ENCODE data around the gene SERPINI1. TPM values are rescaled to one million over a fixed set of nuclear protein-coding genes. Genes with fewer than 3 reads are reported as not detected.

The SERPINI1 gene
- total RNA-seq, 1 experiment from 2014 or later: 8.0 TPM

GRCh38 chr3:167829071-167829470, 93.5 kb downstream of the SERPINI1 start:
- intact Hi-C loops (cut with micrococcal nuclease; ENCODE audit: unreplicated experiment) (no loop called here), in situ Hi-C loops (cut with HindIII; ENCODE audit: low pct_unique_long_range_greater_than_20kb, low sequenced_read_pairs) (no loop called here)
- no peaks in the 10 kb centered on the region for H3K4me1 ChIP-seq (ENCODE audit: control insufficient read depth, insufficient read depth, low read length)
- no peaks in the 10 kb centered on the region for H3K27me3 ChIP-seq (ENCODE audit: control insufficient read depth, insufficient read depth, low read length)
- ATAC-seq: no peak
- DNase-seq (ENCODE audit: low read depth, low spot score): no peak
- no peaks in the 10 kb centered on the region for H3K9me3 ChIP-seq (ENCODE audit: control insufficient read depth, insufficient read depth, low read depth, low read length)
- BruUV-seq (replicated peaks): no TSS peak
- H3K27ac ChIP-seq (ENCODE audit: low read length): no peak overlapping the region
- ChIA-PET POLR2A (no interaction called here), CTCF (no interaction called here)
- TF ChIP-seq TCF7L2 (IDR thresholded peaks at IDR 0.05; ENCODE audit: low read depth, low read length): no peak
- TF ChIP-seq SIN3A (IDR thresholded peaks at IDR 0.05; ENCODE audit: borderline replicate concordance, insufficient read depth, low read depth, low read length): no peak
- TF ChIP-seq, protein P1, sequence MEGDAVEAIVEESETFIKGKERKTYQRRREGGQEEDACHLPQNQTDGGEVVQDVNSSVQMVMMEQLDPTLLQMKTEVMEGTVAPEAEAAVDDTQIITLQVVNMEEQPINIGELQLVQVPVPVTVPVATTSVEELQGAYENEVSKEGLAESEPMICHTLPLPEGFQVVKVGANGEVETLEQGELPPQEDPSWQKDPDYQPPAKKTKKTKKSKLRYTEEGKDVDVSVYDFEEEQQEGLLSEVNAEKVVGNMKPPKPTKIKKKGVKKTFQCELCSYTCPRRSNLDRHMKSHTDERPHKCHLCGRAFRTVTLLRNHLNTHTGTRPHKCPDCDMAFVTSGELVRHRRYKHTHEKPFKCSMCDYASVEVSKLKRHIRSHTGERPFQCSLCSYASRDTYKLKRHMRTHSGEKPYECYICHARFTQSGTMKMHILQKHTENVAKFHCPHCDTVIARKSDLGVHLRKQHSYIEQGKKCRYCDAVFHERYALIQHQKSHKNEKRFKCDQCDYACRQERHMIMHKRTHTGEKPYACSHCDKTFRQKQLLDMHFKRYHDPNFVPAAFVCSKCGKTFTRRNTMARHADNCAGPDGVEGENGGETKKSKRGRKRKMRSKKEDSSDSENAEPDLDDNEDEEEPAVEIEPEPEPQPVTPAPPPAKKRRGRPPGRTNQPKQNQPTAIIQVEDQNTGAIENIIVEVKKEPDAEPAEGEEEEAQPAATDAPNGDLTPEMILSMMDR (IDR thresholded peaks at IDR 0.05): no peak
- no peak for TF ChIP-seq POLR2AphosphoS5 (IDR thresholded peaks at IDR 0.05; ENCODE audit: low read depth, low read length)
- TF ChIP-seq, protein P2, sequence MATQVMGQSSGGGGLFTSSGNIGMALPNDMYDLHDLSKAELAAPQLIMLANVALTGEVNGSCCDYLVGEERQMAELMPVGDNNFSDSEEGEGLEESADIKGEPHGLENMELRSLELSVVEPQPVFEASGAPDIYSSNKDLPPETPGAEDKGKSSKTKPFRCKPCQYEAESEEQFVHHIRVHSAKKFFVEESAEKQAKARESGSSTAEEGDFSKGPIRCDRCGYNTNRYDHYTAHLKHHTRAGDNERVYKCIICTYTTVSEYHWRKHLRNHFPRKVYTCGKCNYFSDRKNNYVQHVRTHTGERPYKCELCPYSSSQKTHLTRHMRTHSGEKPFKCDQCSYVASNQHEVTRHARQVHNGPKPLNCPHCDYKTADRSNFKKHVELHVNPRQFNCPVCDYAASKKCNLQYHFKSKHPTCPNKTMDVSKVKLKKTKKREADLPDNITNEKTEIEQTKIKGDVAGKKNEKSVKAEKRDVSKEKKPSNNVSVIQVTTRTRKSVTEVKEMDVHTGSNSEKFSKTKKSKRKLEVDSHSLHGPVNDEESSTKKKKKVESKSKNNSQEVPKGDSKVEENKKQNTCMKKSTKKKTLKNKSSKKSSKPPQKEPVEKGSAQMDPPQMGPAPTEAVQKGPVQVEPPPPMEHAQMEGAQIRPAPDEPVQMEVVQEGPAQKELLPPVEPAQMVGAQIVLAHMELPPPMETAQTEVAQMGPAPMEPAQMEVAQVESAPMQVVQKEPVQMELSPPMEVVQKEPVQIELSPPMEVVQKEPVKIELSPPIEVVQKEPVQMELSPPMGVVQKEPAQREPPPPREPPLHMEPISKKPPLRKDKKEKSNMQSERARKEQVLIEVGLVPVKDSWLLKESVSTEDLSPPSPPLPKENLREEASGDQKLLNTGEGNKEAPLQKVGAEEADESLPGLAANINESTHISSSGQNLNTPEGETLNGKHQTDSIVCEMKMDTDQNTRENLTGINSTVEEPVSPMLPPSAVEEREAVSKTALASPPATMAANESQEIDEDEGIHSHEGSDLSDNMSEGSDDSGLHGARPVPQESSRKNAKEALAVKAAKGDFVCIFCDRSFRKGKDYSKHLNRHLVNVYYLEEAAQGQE (IDR thresholded peaks at IDR 0.05; ENCODE audit: insufficient read depth in 1 of 2, low read depth in 2 of 2, low read length in 1 of 2): no peak
- no peaks in the 10 kb centered on the region for H3K36me3 ChIP-seq (ENCODE audit: control insufficient read depth, insufficient read depth, low read length)
- no peak overlapping the region for H3K4me3 ChIP-seq (ENCODE audit: low read depth in 2 of 2, low read length in 2 of 2)

GRCh38 chr3:167830007-167830406, 94.5 kb downstream of the SERPINI1 start:
- in situ Hi-C loops (cut with HindIII; ENCODE audit: low pct_unique_long_range_greater_than_20kb, low sequenced_read_pairs) (no loop called here), intact Hi-C loops (cut with micrococcal nuclease; ENCODE audit: unreplicated experiment) (no loop called here)
- Histone ChIP-seq H3K36me3 (ENCODE audit: control insufficient read depth, insufficient read depth, low read length) (no peaks in the 10 kb centered on the region), H3K27ac (ENCODE audit: low read length) (no peak overlapping the region), H3K27me3 (ENCODE audit: control insufficient read depth, insufficient read depth, low read length) (no peaks in the 10 kb centered on the region), H3K4me1 (ENCODE audit: control insufficient read depth, insufficient read depth, low read length) (no peaks in the 10 kb centered on the region), H3K4me3 (ENCODE audit: low read depth in 2 of 2, low read length in 2 of 2) (no peak overlapping the region), H3K9me3 (ENCODE audit: control insufficient read depth, insufficient read depth, low read depth, low read length) (no peaks in the 10 kb centered on the region)
- CTCF ChIA-PET: no interaction called here
- POLR2A ChIA-PET: no interaction called here
- BruUV-seq (replicated peaks): no TSS peak
- TF ChIP-seq, protein P1 (IDR thresholded peaks at IDR 0.05): no peak
- TF ChIP-seq SIN3A (IDR thresholded peaks at IDR 0.05; ENCODE audit: borderline replicate concordance, insufficient read depth, low read depth, low read length): no peak
- TF ChIP-seq TCF7L2 (IDR thresholded peaks at IDR 0.05; ENCODE audit: low read depth, low read length): no peak
- TF ChIP-seq, protein P2 (IDR thresholded peaks at IDR 0.05; ENCODE audit: insufficient read depth in 1 of 2, low read depth in 2 of 2, low read length in 1 of 2): no peak
- TF ChIP-seq POLR2AphosphoS5 (IDR thresholded peaks at IDR 0.05; ENCODE audit: low read depth, low read length): no peak
- DNase-seq (ENCODE audit: low read depth, low spot score) (no peak), ATAC-seq (no peak)
